ENCODE results near the gene MME. TPM values are rescaled to one million over a fixed set of nuclear protein-coding genes. Genes with fewer than 3 reads are reported as not detected.

MME gene
- total RNA-seq, 2 donors from 2014 or later: 3.4 to 11.2 TPM

- TF ChIP-seq POLR2A (IDR thresholded peaks at IDR 0.05): no peak
- TF ChIP-seq CTCF (IDR thresholded peaks at IDR 0.05): no peak
- Histone ChIP-seq H3K4me1 (no peaks in the 10 kb centered on the region), H3K27ac (no peak overlapping the region), H3K4me3 (no peak overlapping the region), H3K27me3 (no peaks in the 10 kb centered on the region), H3K9me3 (no peaks in the 10 kb centered on the region), H3K36me3 (replicated peaks in 1 of 2; ENCODE audit: insufficient read depth in 1 of 2, low read depth in 2 of 2) (no peaks in the 10 kb centered on the region)
- intact Hi-C loops (cut with DNase I): no loop called here
- WGBS, 2 donors: 60 to 72% methylated on average over 2 of the region's 2 CpGs
- no peak for DNase-seq
- ATAC-seq: no peak
Observed at GRCh38 chr3:155088706-155089345, 8.7 kb downstream of the MME start.

GRCh38 chr3:155089495-155089894 is 9.4 kb downstream of the MME start:
- 71 to 76% methylated on average over 7 of the region's 7 CpGs for WGBS, 2 donors

GRCh38 chr3:155093261-155093660 is 13.1 kb downstream of the MME start:
- intact Hi-C loops (cut with DNase I): no loop called here
- Histone ChIP-seq H3K27ac (no peak overlapping the region), H3K27me3 (no peaks in the 10 kb centered on the region), H3K4me1 (no peaks in the 10 kb centered on the region), H3K4me3 (no peak overlapping the region), H3K36me3 (replicated peaks in 1 of 2; ENCODE audit: insufficient read depth in 1 of 2, low read depth in 2 of 2) (no peaks in the 10 kb centered on the region), H3K9me3 (no peaks in the 10 kb centered on the region)
- ATAC-seq (no peak), DNase-seq (peak in 3 of 4 donors; percentile 49 to 59 (median 53))
- 8 to 13% methylated on average over 7 of the region's 7 CpGs for WGBS, 2 donors
- TF ChIP-seq POLR2A (IDR thresholded peaks at IDR 0.05) (no peak), CTCF (IDR thresholded peaks at IDR 0.05) (no peak)

More at GRCh38 chr3:155089495-155089894, 9.4 kb downstream of the MME start:
- ATAC-seq (no peak), DNase-seq (no peak)
- no peaks in the 10 kb centered on the region for H3K36me3 ChIP-seq (replicated peaks in 1 of 2; ENCODE audit: insufficient read depth in 1 of 2, low read depth in 2 of 2)
- intact Hi-C loops (cut with DNase I): no loop called here
- no peak overlapping the region for H3K4me3 ChIP-seq
- H3K27ac ChIP-seq: no peak overlapping the region
- no peaks in the 10 kb centered on the region for H3K27me3 ChIP-seq
- no peaks in the 10 kb centered on the region for H3K9me3 ChIP-seq
- TF ChIP-seq POLR2A (IDR thresholded peaks at IDR 0.05) (no peak), CTCF (IDR thresholded peaks at IDR 0.05) (no peak)
- no peaks in the 10 kb centered on the region for H3K4me1 ChIP-seq

- H3K27me3 ChIP-seq: no peaks in the 10 kb centered on the region
- DNase-seq (no peak), ATAC-seq (no peak)
- H3K9me3 ChIP-seq: no peaks in the 10 kb centered on the region
- no peak overlapping the region for H3K27ac ChIP-seq
- no peak for TF ChIP-seq CTCF (IDR thresholded peaks at IDR 0.05)
- WGBS, 2 donors: 69 to 84% methylated on average over 4 of the region's 4 CpGs
- H3K4me3 ChIP-seq: no peak overlapping the region
- intact Hi-C loops (cut with DNase I): no loop called here
- no peaks in the 10 kb centered on the region for H3K36me3 ChIP-seq (replicated peaks in 1 of 2; ENCODE audit: insufficient read depth in 1 of 2, low read depth in 2 of 2)
- no peaks in the 10 kb centered on the region for H3K4me1 ChIP-seq
Observed at GRCh38 chr3:155096303-155097008, 16.3 kb downstream of the MME start.

- H3K4me1 ChIP-seq: no peaks in the 10 kb centered on the region
- H3K27me3 ChIP-seq: no peaks in the 10 kb centered on the region
- DNase-seq (no peak), ATAC-seq (no peak)
- TF ChIP-seq POLR2A (IDR thresholded peaks at IDR 0.05): no peak
- TF ChIP-seq CTCF (IDR thresholded peaks at IDR 0.05): no peak
- no peak overlapping the region for H3K4me3 ChIP-seq
- H3K36me3 ChIP-seq (replicated peaks in 1 of 2; ENCODE audit: insufficient read depth in 1 of 2, low read depth in 2 of 2): no peaks in the 10 kb centered on the region
- 79 to 81% methylated on average over 2 of the region's 2 CpGs for WGBS, 2 donors
- intact Hi-C loops (cut with DNase I): no loop called here
- no peak overlapping the region for H3K27ac ChIP-seq
- no peaks in the 10 kb centered on the region for H3K9me3 ChIP-seq
Observed at GRCh38 chr3:155097009-155097349, 16.9 kb downstream of the MME start.

Data from body of pancreas (tissue), 4 donors.